H9 (cell line): ENCODE data around the gene BRI3. TPM values are rescaled to one million over a fixed set of nuclear protein-coding genes. Genes with fewer than 3 reads are reported as not detected.

Source experiments
- DNase-seq: peaks from one replicate; pipeline ENCODE4 v3.0.0-alpha.2; 2017
- H2AFZ ChIP-seq: one replicate; pipeline ENCODE4 v1.6.1; 2013; ENCODE audit warnings: mild to moderate bottlenecking, low read length, control low read depth, moderate library complexity
- H2AK5ac ChIP-seq: 2 replicates; pipeline ENCODE4 v1.6.1; 2013; ENCODE audit warnings: low read length, control low read depth, mixed read lengths; ENCODE audit not compliant: insufficient read length
- H2BK120ac ChIP-seq: one replicate; pipeline ENCODE4 v1.6.1; 2013; ENCODE audit warnings: low read depth, mild to moderate bottlenecking, low read length, control low read depth, inconsistent platforms; ENCODE audit not compliant: poor library complexity, severe bottlenecking
- H2BK12ac ChIP-seq: 2 replicates; pipeline ENCODE4 v1.6.1; 2013; ENCODE audit warnings: low read length, control low read depth, mixed read lengths, low read depth; ENCODE audit not compliant: insufficient read length
- H2BK15ac ChIP-seq: 2 replicates; pipeline ENCODE4 v1.6.1; 2013; ENCODE audit warnings: low read depth, low read length, control low read depth
- H2BK20ac ChIP-seq: one replicate; pipeline ENCODE4 v1.6.1; 2013; ENCODE audit warnings: low read depth, mild to moderate bottlenecking, low read length, control low read depth, inconsistent platforms; ENCODE audit not compliant: poor library complexity, severe bottlenecking
- H2BK5ac ChIP-seq: 2 replicates; pipeline ENCODE4 v1.6.1; 2013; ENCODE audit warnings: low read length, control low read depth, mixed read lengths; ENCODE audit not compliant: insufficient read length
- H3K14ac ChIP-seq: 2 replicates; pipeline ENCODE4 v1.6.1; 2013; ENCODE audit warnings: low read length, control low read depth; ENCODE audit not compliant: insufficient read depth
- H3K18ac ChIP-seq: 2 replicates; pipeline ENCODE4 v1.6.1; 2013; ENCODE audit warnings: low read depth, mild to moderate bottlenecking, mixed read lengths, low read length, control low read depth; ENCODE audit not compliant: insufficient read length
- H3K23ac ChIP-seq: 2 replicates; pipeline ENCODE4 v1.6.1; 2013; ENCODE audit warnings: low read length, control low read depth, mixed read lengths, low read depth; ENCODE audit not compliant: insufficient read length
- H3K23me2 ChIP-seq: 2 replicates; pipeline ENCODE4 v1.6.1; 2013; ENCODE audit warnings: low read depth, mild to moderate bottlenecking, mixed read lengths, low read length, control low read depth; ENCODE audit not compliant: insufficient read length, poor library complexity, severe bottlenecking
- H3K27ac ChIP-seq: 2 replicates; pipeline ENCODE4 v1.5.1; 2013; ENCODE audit warnings: low read length, control low read depth, mixed read lengths, low read depth; ENCODE audit not compliant: insufficient read length
- H3K27me3 ChIP-seq: 2 replicates; pipeline ENCODE4 v1.6.1; 2013; ENCODE audit warnings: low read length, control low read depth, inconsistent platforms; ENCODE audit not compliant: insufficient read depth
- H3K4ac ChIP-seq: 2 replicates; pipeline ENCODE4 v1.6.1; 2013; ENCODE audit warnings: low read depth, mild to moderate bottlenecking, control low read depth, inconsistent platforms, low read length, moderate library complexity
- H3K4me1 ChIP-seq: 2 replicates; pipeline ENCODE4 v1.6.1; 2013; ENCODE audit warnings: low read length, control low read depth, inconsistent platforms; ENCODE audit not compliant: insufficient read depth
- H3K4me2 ChIP-seq: 2 replicates; pipeline ENCODE4 v1.6.1; 2013; ENCODE audit warnings: low read length, control low read depth, mixed read lengths; ENCODE audit not compliant: insufficient read length, insufficient read depth
- H3K56ac ChIP-seq: 2 replicates; pipeline ENCODE4 v1.6.1; 2013; ENCODE audit warnings: low read depth, mild to moderate bottlenecking, mixed read lengths, low read length, control low read depth; ENCODE audit not compliant: insufficient read length
- H3K79me1 ChIP-seq: 2 replicates; pipeline ENCODE4 v1.6.1; 2013; ENCODE audit warnings: low read depth, mild to moderate bottlenecking, moderate library complexity, low read length, control low read depth, inconsistent platforms; ENCODE audit not compliant: insufficient read depth, poor library complexity, severe bottlenecking
- H3K79me2 ChIP-seq: 2 replicates; pipeline ENCODE4 v1.6.1; 2013; ENCODE audit warnings: low read length, control low read depth, inconsistent platforms; ENCODE audit not compliant: insufficient read depth
- H3K9ac ChIP-seq: 2 replicates; pipeline ENCODE4 v1.6.1; 2013; ENCODE audit warnings: low read length, control low read depth, mixed read lengths; ENCODE audit not compliant: insufficient read length; ENCODE audit errors: extremely low read depth
- H3K9me3 ChIP-seq: one replicate; pipeline ENCODE4 v1.6.1; 2013; ENCODE audit warnings: low read depth, low read length, inconsistent platforms; ENCODE audit not compliant: control insufficient read depth
- H3T11ph ChIP-seq: one replicate; pipeline ENCODE4 v1.6.1; 2013; ENCODE audit warnings: mild to moderate bottlenecking, low read length, control low read depth, inconsistent platforms
- H4K20me1 ChIP-seq: one replicate; pipeline ENCODE4 v1.6.1; 2013; ENCODE audit not compliant: control insufficient read depth, insufficient read length, insufficient read depth
- H4K5ac ChIP-seq: 2 replicates; pipeline ENCODE4 v1.6.1; 2013; ENCODE audit warnings: low read depth, mild to moderate bottlenecking, mixed read lengths, low read length, control low read depth; ENCODE audit not compliant: insufficient read length
- H4K8ac ChIP-seq: replicated peaks from 2 replicates; pipeline ENCODE4 v1.6.1; 2013; ENCODE audit warnings: low read length, control low read depth, mixed read lengths, low read depth; ENCODE audit not compliant: insufficient read length
- H4K91ac ChIP-seq: 2 replicates; pipeline ENCODE4 v1.6.1; 2013; ENCODE audit warnings: low read depth, mild to moderate bottlenecking, moderate library complexity, mixed read lengths, low read length, control low read depth; ENCODE audit not compliant: insufficient read length
- H3K27ac Mint-ChIP-seq, 3 experiments: 2 replicates in 2 of 3; 3 replicates in 1 of 3; pipeline ENCODE4 v1.8.0; 2020 to 2021; ENCODE audit warnings: mixed read lengths in 3 of 3, mild to moderate bottlenecking in 1 of 3, moderate library complexity in 1 of 3
- H3K27me3 Mint-ChIP-seq: 2 replicates; pipeline ENCODE4 v1.8.0; 2021; ENCODE audit warnings: low read depth, mild to moderate bottlenecking, moderate library complexity, mixed read lengths
- H3K36me3 Mint-ChIP-seq, 3 experiments: 2 replicates in 2 of 3; 3 replicates in 1 of 3; pipeline ENCODE4 v1.8.0; 2020 to 2021; ENCODE audit warnings: low read depth in 3 of 3, mixed read lengths in 3 of 3; ENCODE audit not compliant: insufficient read depth in 1 of 3
- H3K4me1 Mint-ChIP-seq, 2 experiments: 2 replicates each; pipeline ENCODE4 v1.8.0; 2020; ENCODE audit warnings: mixed read lengths in 2 of 2
- H3K4me3 Mint-ChIP-seq, 2 experiments: 2 replicates in 1 of 2; 3 replicates in 1 of 2; pipeline ENCODE4 v1.8.0; 2020 to 2021; ENCODE audit warnings: mild to moderate bottlenecking in 2 of 2, mixed read lengths in 2 of 2, moderate library complexity in 1 of 2
- H3K9me3 Mint-ChIP-seq, 2 experiments: 2 replicates in 1 of 2; 3 replicates in 1 of 2; pipeline ENCODE4 v1.8.0; 2020; ENCODE audit warnings: mild to moderate bottlenecking in 2 of 2, mixed read lengths in 2 of 2, moderate library complexity in 1 of 2
- CTCF ChIP-seq: fragments of 200-600 bp; sonication (generic); conservative IDR thresholded peaks from 3 replicates; pipeline ENCODE4 v1.8.0; 2021; ENCODE audit warnings: antibody characterized with exemption, mild to moderate bottlenecking
- WGBS: extraction: QIAGEN DNeasy Blood & Tissue Kit; methylation state at CpG from one replicate; pipeline ENCODE4 v1.1.7; 2013; ENCODE audit warnings: missing lambda C conversion rate, low lambda C conversion rate, mixed read lengths; ENCODE audit not compliant: insufficient read length; ENCODE audit errors: extremely low coverage; 5-methylcytosine and 5-hydroxymethylcytosine counted together
- total RNA-seq: library from RNA; stranded (reverse); gene quantifications from 2 replicates; pipeline ENCODE4 v1.2.1, GENCODE V29; 2021

The BRI3 gene
- total RNA-seq, 1 experiment from 2014 or later = 102 TPM

DNA sequence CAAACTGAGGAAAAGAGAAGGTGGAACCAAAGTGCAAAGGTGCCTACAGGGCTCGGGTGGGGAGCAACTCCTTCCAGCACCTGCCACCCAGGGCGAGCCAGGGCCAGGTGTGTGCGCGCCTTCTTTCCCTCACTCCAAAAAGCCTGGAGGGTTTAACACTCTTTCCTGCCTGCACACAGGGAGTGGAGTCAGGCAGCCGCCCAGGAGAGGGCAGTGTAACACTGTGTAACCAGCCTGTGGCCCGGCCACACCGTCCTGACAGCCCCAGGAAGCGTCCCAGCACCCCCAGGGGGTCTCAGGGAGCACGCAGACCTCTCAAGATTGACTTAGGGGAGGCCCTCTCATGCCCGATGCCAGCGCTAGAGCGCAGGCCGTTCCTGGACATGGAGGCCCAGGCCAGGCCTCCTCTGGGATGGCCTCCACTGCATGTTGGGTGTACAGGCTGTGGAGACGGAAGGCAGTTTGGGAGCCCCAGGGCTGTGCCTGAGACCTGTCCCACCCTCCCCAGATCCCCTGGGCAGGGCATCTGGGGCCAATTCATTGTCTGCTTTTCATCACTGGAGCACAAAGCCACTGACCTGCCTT lies 13.4 kb downstream of the BRI3 start:
- H3K36me3 Mint-ChIP-seq = peaks cover 10 to 50% (median 44%) of the 10 kb centered on the region in 3 experiments; a peak in 6 of 7 replicates
- no peaks in the 10 kb centered on the region for H3K27me3 Mint-ChIP-seq
- H3K27ac Mint-ChIP-seq = peak overlapping the region in 2 of 3 experiments; percentile 70 to 81; a peak in 5 of 7 replicates

More for the DNA sequence above, 13.4 kb downstream of the BRI3 start:
- no peaks in the 10 kb centered on the region for H4K20me1 ChIP-seq
- peaks cover 16 to 22% of the 10 kb centered on the region in 2 experiments for H3K4me1 Mint-ChIP-seq
- H2BK5ac ChIP-seq = no peak overlapping the region
- no peak overlapping the region for H3K14ac ChIP-seq
- peak overlapping the region in 1 of 2 experiments; percentile 23; a peak in 2 of 5 replicates for H3K4me3 Mint-ChIP-seq
- H3K79me1 ChIP-seq = no peaks in the 10 kb centered on the region
- H3K27me3 ChIP-seq = no peaks in the 10 kb centered on the region
- no peak overlapping the region for H4K8ac ChIP-seq
- H3K23me2 ChIP-seq = no peaks in the 10 kb centered on the region
- no peak overlapping the region for H4K5ac ChIP-seq
- no peak overlapping the region for H4K91ac ChIP-seq
- H3K4ac ChIP-seq = no peak overlapping the region
- H2BK120ac ChIP-seq = no peak overlapping the region
- TF ChIP-seq CTCF = peak; percentile 93
- no peaks in the 10 kb centered on the region for H3K9me3 ChIP-seq
- no peak overlapping the region for H3K23ac ChIP-seq
- no CpG with 5 or more reads among the region's 14 CpGs for WGBS
- no peak overlapping the region for H2AK5ac ChIP-seq
- H3K79me2 ChIP-seq = no peaks in the 10 kb centered on the region
- H3K18ac ChIP-seq = no peak overlapping the region
- H3K9me3 Mint-ChIP-seq = no peaks in the 10 kb centered on the region
- no peaks in the 10 kb centered on the region for H3K4me1 ChIP-seq
- H3K9ac ChIP-seq = no peak overlapping the region
- H3K56ac ChIP-seq = no peak overlapping the region
- H3K27ac ChIP-seq = no peak overlapping the region
- no peak overlapping the region for H2AFZ ChIP-seq
- DNase-seq = peak; percentile 89
- H2BK12ac ChIP-seq = no peak overlapping the region
- no peak overlapping the region for H2BK20ac ChIP-seq
- H2BK15ac ChIP-seq = no peak overlapping the region
- H3T11ph ChIP-seq = no peak overlapping the region
- no peak overlapping the region for H3K4me2 ChIP-seq
